ENCODE measurements around the gene ACER2.

ACER2 gene

DNA sequence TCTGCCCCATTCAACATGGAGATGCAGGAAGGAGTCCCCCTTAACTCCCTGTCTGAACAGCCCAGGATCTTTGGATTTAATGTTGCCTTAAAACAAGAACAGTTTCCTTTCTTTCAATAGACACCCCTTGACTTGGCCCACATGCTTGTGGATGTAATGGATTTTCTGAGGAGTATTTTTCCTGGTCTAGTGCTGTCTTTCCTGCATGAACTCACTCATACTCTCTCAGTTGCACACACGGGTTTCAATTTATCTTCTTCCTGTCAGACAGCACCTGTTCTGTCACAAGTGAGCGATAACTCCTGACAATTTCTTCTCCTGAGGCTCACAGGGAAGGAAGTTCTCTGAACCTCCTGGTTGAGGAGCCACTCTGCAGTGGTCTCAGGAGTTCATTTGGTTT is 85.1 kb downstream of the ACER2 start:
- no peaks in the 10 kb centered on the region for H3K9me3 ChIP-seq (ENCODE audit: control insufficient read depth, insufficient read depth, low read length)
- H3K9ac ChIP-seq (ENCODE audit: low read depth, low read length), result no peak overlapping the region
- no peaks in the 10 kb centered on the region for H3K36me3 ChIP-seq (ENCODE audit: insufficient read depth, low read length)
- H3K4me1 ChIP-seq (ENCODE audit: insufficient read depth, low read length), result no peaks in the 10 kb centered on the region

DNA sequence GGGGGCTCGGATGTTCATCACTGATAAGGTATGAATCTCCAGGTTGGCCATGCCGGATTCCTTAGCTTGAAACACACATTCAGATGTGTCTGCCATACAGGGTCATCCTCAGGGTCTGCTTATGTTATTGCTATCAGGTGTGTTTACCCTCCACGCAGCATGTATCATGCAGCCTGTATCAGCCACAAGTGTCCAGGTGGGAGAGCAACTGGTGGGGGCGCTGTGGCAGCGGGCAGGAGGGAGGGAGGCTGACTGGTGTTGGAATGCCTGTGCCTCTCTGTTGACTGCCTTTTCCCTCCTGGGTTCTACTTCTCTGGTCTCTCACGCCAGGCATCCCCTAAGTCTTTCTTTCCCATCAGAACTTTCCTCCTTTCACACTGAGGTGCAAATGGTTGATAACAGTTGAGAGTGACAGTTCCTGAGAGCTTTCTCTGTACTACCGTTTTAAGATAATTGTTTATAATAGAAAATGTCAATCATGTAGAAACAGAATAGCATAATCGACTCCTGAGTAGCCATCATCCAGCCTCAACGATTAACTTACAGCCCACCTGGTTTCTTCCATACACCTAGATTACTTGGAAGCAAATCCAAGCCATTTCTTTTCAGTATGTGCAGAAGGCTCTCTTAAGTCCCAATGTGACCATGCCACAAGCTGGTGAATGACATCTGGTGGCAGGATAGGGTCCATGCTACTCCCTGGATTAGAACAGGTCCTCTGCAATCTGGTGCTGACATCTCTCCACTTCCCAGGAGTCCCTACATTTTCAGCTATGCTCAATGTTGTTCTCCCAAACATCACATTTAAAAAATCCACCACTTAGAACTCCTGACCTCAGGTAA is 86.6 kb downstream of the ACER2 start:
- Histone ChIP-seq H3K9me3 (ENCODE audit: control insufficient read depth, insufficient read depth, low read length) (no peaks in the 10 kb centered on the region), H3K9ac (ENCODE audit: low read depth, low read length) (no peak overlapping the region), H3K36me3 (ENCODE audit: insufficient read depth, low read length) (no peaks in the 10 kb centered on the region), H3K4me1 (ENCODE audit: insufficient read depth, low read length) (no peaks in the 10 kb centered on the region)

DNA sequence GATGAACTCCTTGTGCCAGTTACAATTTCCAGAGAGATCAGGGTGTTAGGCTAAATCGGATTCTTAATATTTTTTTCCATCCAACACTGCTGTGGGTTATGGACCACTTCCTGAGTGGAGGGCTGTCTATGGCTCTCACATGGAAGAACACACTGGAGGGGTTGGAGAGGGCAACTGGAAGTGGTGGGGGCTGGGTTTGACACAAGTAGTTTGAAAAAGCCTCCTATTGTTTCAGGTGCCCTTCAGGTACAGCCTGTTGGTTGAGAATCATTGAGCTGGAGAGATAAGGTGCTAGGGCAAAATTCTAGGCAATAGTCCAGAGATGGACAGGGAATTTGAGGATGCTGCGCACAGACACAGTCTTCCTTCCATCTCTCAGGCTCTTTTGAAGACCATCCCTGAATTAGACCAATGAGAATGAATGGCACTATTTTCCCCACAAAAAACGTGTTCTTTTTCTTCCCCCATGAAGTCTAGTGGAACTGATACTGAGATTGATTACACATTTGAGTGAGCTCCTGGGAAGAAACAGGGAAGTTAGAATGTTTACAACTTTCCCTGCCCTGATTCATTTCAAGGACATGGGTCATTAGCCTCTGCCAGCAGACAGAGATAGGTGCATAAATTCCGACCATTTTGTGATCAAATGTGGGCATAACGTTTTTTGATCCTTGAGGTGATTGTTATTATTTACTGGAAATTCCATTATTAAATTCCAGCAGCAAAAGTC is 87.7 kb downstream of the ACER2 start:
- no peaks in the 10 kb centered on the region for H3K36me3 ChIP-seq (ENCODE audit: insufficient read depth, low read length)
- H3K4me1 ChIP-seq (ENCODE audit: insufficient read depth, low read length), result no peaks in the 10 kb centered on the region
- no peak overlapping the region for H3K9ac ChIP-seq (ENCODE audit: low read depth, low read length)
- H3K9me3 ChIP-seq (ENCODE audit: control insufficient read depth, insufficient read depth, low read length), result no peaks in the 10 kb centered on the region

DNA sequence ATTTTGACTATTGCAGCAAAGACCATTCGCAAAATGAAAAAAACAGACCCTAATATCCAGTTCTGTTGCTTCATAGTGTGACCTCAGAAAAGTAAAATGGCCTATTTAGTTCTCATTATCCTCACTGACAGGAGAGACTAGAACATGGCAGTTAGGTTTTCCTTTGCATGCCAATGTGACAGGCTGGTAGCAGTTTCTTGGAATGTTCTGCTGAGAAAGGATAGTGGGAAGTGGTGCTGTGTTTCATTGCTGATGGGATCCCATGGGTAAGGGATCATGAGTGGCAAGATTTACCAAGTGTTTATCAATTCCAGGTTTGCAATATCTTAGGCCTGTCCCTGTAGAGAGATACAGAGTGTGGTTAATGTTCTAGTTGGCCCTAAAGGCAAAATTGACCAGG is 88.5 kb downstream of the ACER2 start:
- Histone ChIP-seq H3K9me3 (ENCODE audit: control insufficient read depth, insufficient read depth, low read length) (no peaks in the 10 kb centered on the region), H3K9ac (ENCODE audit: low read depth, low read length) (no peak overlapping the region), H3K36me3 (ENCODE audit: insufficient read depth, low read length) (no peaks in the 10 kb centered on the region), H3K4me1 (ENCODE audit: insufficient read depth, low read length) (no peaks in the 10 kb centered on the region)

DNA sequence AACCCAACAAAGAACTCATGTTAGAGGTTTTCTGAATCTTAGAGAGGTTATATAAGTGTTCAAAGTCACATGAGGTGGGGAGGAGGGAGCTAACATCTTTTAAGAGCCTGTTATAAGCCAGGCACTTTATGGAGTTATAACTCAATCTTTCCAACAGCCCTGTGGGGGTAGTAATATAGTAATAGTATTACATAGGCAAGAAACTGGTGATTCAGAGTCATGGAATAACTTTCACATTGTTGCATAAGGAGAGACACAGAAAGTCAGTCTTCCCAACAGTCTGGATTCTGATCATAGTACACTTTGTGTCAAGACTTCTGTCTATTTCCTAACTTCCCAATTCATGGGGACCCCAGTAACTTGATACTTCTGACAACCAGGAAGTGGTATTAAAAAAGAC is 89.2 kb downstream of the ACER2 start:
- no peak overlapping the region for H3K9ac ChIP-seq (ENCODE audit: low read depth, low read length)
- no peaks in the 10 kb centered on the region for H3K36me3 ChIP-seq (ENCODE audit: insufficient read depth, low read length)
- no peaks in the 10 kb centered on the region for H3K9me3 ChIP-seq (ENCODE audit: control insufficient read depth, insufficient read depth, low read length)
- no peaks in the 10 kb centered on the region for H3K4me1 ChIP-seq (ENCODE audit: insufficient read depth, low read length)

Measured in ES-I3 (cell line).